Measurements from ENCODE around the gene MADCAM1.

The MADCAM1 gene

DNA sequence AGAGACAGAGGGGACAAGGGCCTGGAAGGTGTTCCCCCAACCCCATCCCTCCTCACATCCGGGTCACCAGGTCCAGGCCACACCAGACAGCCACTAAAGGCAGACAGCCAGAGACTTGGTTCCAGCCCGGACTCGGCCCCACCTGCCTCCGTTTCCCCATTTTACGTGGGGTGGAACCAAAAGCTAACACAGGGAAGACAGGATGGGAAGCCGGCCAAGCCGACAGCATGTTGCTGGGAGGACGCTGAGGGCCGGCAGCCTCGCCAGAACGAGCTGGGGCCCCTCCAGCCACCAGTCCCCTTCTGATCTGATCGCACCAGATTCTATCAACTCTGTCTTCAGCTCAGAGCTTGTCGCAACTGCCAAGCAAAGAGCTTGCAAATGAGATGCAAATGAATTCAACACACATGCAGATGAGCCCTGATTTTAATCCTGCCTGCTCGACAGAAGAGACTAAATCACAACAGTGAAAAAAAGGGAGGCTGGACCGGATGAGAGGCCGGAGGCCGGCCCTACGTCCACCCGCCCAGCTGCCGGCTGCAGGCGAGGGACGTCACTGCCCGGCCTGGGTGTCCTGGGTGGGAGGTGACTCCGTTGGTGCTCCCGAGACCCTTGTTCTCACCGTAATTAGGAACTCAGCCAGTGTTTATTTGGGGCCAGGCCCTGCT, 17.9 kb upstream of the MADCAM1 start:
- TF ChIP-seq REST (IDR thresholded peaks at IDR 0.05; ENCODE audit: insufficient read depth in 1 of 2, low read depth in 2 of 2, low read length in 2 of 2), result no peak
- TF ChIP-seq FOXP2 (optimal IDR thresholded peaks at IDR 0.05; ENCODE audit: borderline replicate concordance, extremely low read depth, extremely low read length, insufficient read depth), result no peak
- TF ChIP-seq TAF1 (IDR thresholded peaks at IDR 0.05; ENCODE audit: borderline replicate concordance, insufficient read depth, low read length), result no peak
- no peak for TF ChIP-seq POLR2AphosphoS5 (IDR thresholded peaks at IDR 0.05; ENCODE audit: low read depth, low read length)
- TF ChIP-seq SIN3A (IDR thresholded peaks at IDR 0.05; ENCODE audit: borderline replicate concordance, insufficient read depth, low read length), result no peak

- TF ChIP-seq TAF1 (IDR thresholded peaks at IDR 0.05; ENCODE audit: borderline replicate concordance, insufficient read depth, low read length) (no peak), FOXP2 (optimal IDR thresholded peaks at IDR 0.05; ENCODE audit: borderline replicate concordance, extremely low read depth, extremely low read length, insufficient read depth) (no peak), REST (IDR thresholded peaks at IDR 0.05; ENCODE audit: insufficient read depth in 1 of 2, low read depth in 2 of 2, low read length in 2 of 2) (no peak), POLR2AphosphoS5 (IDR thresholded peaks at IDR 0.05; ENCODE audit: low read depth, low read length) (no peak), SIN3A (IDR thresholded peaks at IDR 0.05; ENCODE audit: borderline replicate concordance, insufficient read depth, low read length) (no peak)
Observed at GRCh38 chr19:478976-479375, 17.3 kb upstream of the MADCAM1 start.

DNA sequence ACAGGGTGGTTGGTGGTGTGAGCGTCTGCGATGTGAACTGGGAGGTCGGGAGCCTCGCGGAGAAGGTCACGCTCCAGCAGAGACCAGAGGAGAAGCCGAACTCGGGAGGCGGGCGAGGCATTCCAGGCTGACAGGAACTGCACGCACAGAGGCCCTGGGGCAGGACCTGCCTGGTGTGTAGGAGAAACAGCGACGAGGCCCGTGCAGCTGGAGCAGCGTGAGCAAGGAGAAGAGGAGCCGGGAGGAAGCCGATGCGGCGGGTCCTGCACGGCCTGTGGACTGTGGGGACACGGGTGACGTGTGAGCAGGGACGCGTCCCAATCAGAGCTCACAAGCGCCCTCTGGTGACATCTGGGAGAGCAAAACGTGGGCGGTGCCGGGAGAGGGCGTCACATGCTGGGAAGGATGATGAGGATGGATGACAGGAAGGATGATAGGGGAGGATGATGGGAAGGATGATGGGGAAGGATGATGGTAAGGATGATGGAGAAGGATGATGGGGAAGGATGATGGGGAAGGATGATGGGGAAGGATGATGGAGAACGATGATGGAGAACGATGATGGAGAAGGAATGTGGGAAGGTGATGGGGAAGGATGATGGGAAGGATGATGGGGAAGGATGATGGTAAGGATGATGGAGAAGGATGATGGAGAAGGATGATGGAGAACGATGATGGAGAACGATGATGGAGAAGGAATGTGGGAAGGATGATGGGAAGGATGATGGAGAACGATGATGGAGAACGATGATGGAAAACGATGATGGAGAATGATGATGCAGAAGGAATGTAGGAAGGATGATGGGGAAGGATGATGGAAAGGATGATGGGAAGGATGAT, 16.1 kb upstream of the MADCAM1 start:
- TF ChIP-seq SIN3A (IDR thresholded peaks at IDR 0.05; ENCODE audit: borderline replicate concordance, insufficient read depth, low read length) (no peak), REST (IDR thresholded peaks at IDR 0.05; ENCODE audit: insufficient read depth in 1 of 2, low read depth in 2 of 2, low read length in 2 of 2) (0 out of 4 replicates have a peak, but pooled peaks of 1 of the 2 experiments have one; percentile 26), FOXP2 (optimal IDR thresholded peaks at IDR 0.05; ENCODE audit: borderline replicate concordance, extremely low read depth, extremely low read length, insufficient read depth) (peak; percentile 61), POLR2AphosphoS5 (IDR thresholded peaks at IDR 0.05; ENCODE audit: low read depth, low read length) (no peak)

- TF ChIP-seq TAF1 (IDR thresholded peaks at IDR 0.05; ENCODE audit: borderline replicate concordance, insufficient read depth, low read length), result no peak
- peak; percentile 66 to 86 for TF ChIP-seq REST (IDR thresholded peaks at IDR 0.05; ENCODE audit: insufficient read depth in 1 of 2, low read depth in 2 of 2, low read length in 2 of 2)
- no peak for TF ChIP-seq FOXP2 (optimal IDR thresholded peaks at IDR 0.05; ENCODE audit: borderline replicate concordance, extremely low read depth, extremely low read length, insufficient read depth)
Observed at GRCh38 chr19:482186-483041, 13.9 kb upstream of the MADCAM1 start.

All from PFSK-1 (cell line).